Left forelimb (tissue), 1 donor: ENCODE measurements around the gene SYNE2.
"Not testable (repeated sequence)": the region's sequence is repeated elsewhere in the genome, so short reads cannot be mapped to it uniquely, and the experiment has no call there.

Experiments
- DNase-seq: peaks from one replicate; pipeline ENCODE4 v3.0.0-alpha.2; 2018; ENCODE audit warnings: low spot score

Gene SYNE2

DNA sequence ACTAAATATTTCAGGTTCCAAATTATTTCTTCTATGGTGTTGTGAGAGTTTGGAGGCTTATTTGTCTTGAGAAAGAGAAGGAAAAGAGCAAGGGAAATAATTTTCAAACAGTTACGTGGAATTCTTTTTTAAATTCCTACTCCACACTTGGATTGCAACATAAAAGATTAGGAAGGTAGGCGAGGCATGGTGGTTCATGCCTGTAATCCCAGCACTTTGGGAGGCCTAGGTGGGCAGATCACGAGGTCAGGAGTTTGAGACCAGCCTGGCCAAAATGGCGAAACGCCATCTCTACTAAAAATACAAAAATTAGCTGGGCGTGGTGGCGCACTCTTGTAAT, 265.6 kb downstream of the SYNE2 start:
- DNase-seq = not testable (repeated sequence)

GRCh38 chr14:64118892-64119291, 266.1 kb downstream of the SYNE2 start:
- DNase-seq = no peak

GRCh38 chr14:64119500-64119899, 266.7 kb downstream of the SYNE2 start:
- no peak for DNase-seq

- DNase-seq = no peak
Measured at GRCh38 chr14:64119980-64120379, 267.2 kb downstream of the SYNE2 start.

DNA sequence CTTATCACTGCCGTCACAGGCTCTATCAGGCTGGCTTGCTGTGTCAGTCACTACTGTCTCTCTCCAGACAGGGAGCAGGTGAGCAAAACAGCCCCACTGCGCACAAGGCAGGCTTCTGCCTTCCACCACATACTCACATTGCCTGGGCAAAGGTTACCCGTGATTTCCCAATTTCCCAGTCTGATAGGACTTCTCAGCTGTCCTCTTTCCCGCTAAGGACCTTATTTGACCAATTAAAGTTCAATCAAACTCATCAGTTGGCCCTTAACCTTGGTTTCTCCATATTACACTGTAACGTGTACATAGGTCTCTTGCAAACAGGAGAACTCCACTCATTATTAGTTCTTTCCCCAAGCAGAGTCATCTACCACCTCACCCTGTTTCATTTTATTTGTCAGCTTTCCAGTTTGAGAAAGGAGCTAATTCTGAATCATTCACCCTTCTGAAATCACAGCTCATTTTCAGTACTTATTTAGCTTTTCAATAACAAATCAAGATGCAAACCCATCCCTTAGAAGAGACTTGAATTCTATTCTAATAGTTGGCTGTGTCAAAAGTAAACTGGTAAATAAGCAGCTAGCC, 270.5 kb downstream of the SYNE2 start:
- no peak for DNase-seq

- no peak for DNase-seq
Measured at GRCh38 chr14:64125270-64125669, 272.5 kb downstream of the SYNE2 start.

- no peak for DNase-seq
Measured at GRCh38 chr14:64126548-64126947, 273.7 kb downstream of the SYNE2 start.

GRCh38 chr14:64137657-64138290, 285.0 kb downstream of the SYNE2 start:
- no peak for DNase-seq

- no peak for DNase-seq
Measured at GRCh38 chr14:64147126-64147790, 294.5 kb downstream of the SYNE2 start.

DNA sequence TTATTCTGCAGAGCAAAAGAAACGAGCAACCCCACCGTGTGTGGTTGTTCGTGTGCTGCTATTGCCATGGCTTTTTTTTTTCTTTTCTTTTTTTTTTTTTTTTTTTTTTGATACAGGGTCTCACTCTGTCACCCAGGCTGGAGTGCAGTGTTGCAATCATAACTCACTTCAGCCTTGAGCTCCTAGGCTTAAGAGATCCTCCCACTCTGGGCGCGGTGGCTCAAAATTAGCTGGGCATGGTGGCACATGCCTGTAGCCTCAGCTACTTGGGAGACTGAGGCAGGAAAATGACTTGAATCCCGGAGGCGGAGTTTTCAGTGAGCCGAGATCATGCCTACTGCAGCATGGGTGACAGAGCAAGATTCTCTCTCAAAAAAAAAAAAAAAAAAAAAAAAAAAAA, 297.1 kb downstream of the SYNE2 start:
- no peak for DNase-seq

- no peak for DNase-seq
Measured at GRCh38 chr14:64158608-64159007, 305.8 kb downstream of the SYNE2 start.

DNA sequence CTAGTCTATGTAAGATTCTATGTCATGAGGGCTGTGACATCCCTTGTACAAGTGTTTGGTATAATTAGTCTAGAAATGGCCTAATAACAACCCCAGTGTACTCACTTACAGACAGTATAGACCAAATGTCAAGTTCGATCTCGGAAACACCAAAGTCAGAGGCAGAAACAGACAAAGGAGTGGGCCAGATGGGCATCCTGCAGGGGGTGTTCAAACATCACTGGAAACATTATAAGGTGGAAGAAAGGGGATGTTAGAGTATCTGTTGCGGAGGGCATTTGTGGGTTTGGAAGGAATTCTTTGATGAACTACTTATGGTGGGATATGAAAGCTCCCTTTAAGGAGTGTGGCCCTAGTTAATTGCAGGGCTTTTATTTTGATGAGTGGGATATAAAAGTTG, 306.8 kb downstream of the SYNE2 start:
- no peak for DNase-seq

DNA sequence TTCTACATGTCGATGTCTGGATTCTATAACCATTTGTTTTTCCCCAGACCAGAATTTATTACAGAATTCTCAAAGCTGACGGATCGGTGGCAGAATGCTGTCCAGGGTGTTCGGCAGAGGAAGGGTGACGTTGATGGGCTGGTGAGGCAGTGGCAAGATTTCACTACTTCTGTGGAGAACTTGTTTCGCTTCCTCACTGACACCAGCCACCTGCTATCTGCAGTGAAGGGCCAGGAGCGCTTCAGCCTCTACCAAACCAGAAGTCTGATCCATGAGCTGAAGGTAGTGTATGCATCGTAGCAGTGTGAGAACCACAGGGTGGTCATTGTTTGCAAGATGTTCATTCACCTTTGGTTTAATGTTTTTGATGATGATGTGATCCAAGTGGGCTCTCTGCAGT, 317.4 kb downstream of the SYNE2 start:
- no peak for DNase-seq

GRCh38 chr14:64174922-64175782, 322.3 kb downstream of the SYNE2 start:
- no peak for DNase-seq

GRCh38 chr14:64176330-64176729, 323.5 kb downstream of the SYNE2 start:
- DNase-seq = no peak

DNA sequence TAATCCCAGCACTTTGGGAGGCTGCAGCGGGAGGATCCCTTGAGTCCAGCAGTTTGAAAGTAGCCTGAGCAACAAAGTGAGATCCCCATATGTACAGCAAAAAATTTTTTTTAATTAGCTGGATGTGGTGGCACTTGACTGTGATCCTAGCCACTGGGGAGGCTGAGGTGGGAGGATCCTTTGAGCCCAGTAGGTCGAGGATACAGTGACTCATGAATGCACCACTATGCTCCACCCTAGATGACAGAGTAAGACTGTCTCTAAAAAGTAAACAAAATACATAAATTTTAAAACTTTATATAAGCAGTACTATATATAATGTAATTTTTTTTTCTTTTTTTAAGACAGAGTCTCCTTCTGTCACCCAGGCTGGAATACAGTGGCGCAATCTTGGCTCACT, 326.0 kb downstream of the SYNE2 start:
- no peak for DNase-seq

GRCh38 chr14:64182908-64183307, 330.1 kb downstream of the SYNE2 start:
- not testable (repeated sequence) for DNase-seq

DNA sequence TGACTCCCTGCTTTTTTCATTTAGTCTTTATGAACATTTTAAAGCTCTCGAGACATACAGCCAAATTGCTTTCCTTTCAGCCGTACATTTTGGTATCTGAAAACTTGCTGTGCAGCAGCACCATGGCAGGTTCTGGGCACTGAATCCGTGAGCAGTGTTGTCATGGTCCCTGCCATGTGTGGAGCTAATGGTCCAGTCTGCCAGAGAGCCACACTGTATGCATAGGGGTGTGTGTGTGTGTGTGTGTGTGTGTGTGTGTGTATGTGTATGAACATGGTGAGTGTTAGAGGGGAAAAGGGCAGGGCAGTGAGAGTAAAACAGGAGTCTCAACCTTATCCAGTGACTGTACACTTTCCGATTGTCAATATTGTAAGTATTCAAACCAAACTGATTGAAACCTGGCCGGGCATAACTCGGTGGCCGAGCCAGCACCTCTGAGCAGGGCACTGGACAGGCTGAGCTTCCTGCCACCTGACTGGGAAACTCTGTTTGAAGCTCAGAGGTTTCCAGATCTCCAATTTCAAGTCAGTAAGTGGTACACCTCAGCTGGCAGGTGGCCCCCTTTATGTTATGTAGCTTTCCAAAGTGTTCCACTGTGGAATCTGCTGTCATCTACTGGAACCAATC, 331.4 kb downstream of the SYNE2 start:
- no peak for DNase-seq

DNA sequence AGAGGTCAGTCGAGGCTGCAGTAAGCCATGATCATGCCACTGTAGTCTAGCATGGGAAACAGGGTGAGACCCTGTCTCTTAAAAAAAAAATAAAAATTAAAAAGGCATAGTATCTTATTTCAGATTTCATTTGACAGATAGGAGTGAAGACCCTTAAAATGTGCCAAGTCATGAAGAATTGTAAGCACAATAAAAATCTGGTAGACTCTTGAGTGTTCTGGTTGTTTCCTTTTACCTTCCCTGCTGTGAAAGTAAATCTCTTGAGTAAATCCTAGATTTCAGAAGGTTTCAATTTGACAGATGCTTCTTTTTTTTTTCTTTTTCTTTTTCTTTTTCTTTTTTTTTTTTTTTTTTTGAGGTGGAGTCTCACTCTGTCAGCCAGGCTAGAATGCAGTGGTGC, 332.4 kb downstream of the SYNE2 start:
- DNase-seq = no peak

DNA sequence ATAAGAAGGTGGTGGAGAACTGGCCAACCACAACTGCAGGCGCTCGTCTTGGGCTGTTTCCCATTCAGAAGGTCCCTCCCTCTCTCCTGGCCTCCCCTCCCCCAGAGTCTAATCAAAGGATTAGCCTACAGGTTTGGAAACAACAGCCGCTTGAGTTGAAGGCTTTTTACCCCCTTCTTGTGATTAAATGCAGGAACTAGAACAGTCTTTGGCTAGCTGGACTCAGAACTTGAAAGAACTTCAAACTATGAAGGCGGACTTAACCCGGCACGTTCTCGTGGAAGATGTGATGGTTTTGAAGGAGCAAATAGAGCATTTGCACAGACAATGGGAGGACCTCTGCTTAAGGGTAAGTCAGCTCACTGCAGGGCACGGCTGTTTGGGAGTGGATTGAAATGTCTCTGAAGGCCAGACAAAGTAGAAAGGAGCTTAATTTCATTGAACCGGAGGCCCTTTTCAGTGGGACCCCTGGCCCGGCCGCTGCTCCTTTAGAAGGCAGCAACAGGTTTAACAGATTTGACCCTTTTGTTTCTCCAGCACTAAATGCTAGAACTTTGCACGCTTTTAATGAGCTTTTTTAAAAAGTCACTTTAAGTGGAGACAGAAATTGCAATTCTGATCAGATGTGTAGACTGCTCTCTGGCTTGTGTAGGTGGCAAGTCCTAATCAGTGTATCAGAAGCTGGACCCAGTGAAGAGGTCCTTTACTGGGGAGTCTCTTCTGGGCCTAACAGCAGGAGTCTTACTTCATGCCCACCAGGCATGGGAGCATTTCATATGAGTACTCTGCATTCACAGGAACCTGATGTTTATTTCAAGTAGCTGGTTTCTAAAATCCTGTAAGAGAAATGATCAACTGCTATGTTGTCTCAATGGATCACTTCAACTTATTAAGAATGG, 333.7 kb downstream of the SYNE2 start:
- no peak for DNase-seq

DNA sequence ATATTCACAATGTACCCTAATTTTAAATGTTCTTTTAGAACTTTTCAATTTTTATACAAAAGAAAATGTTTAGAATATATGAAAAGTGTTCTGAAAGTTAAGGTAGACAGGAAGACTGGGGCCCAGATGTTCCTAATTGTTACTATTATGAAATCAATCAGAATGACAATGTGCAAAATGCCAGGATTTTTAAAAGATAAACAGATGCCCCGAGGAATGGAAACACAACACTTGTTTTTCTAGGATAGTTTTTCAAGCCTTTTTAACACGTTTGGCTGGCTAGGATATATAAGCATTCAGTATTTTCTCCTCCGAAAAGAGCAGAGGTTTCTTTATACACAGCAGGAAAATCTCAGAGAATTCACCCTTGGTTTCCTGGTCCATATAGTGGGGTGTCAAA, 334.5 kb downstream of the SYNE2 start:
- DNase-seq = no peak
